ENCODE results near the gene CALML6. TPM values are rescaled to one million over a fixed set of nuclear protein-coding genes. Genes with fewer than 3 reads are reported as not detected.
A peak's percentile ranks its signal among the peaks of the same experiment; 100 is the strongest.

The CALML6 gene
- total and polyA plus RNA-seq, 2 experiments from 2014 or later, result 0.87 TPM; not detected in 1

DNA sequence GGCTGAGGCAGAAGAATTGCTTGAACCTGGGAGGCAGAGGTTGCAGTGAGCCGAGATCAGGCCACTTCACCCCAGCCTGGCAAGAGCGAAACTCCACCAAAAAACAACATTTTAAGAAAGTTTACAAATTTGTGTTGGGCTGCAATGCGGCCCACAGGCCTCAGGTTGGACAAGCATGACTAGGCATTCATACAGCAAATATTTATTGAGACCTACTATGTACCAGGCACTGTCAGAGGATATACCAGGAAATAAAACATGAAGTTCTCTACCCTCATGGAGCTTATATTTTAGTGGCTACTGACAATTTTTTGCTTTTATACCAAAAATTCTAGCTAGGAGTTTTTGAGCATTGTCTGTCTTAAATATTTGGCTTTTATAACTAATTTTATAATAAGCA, 47.9 kb upstream of the CALML6 start:
- Mint-ChIP-seq H3K4me3 (no peak overlapping the region), H3K27ac (no peak overlapping the region), H3K36me3 (ENCODE audit: low read depth) (peaks cover 35% of the 10 kb centered on the region), H3K9me3 (no peaks in the 10 kb centered on the region), H3K27me3 (ENCODE audit: insufficient read depth, low read depth, poor library complexity) (peaks cover 2% of the 10 kb centered on the region), H3K4me1 (peaks cover 11% of the 10 kb centered on the region)
- Histone ChIP-seq H2AFZ (no peak overlapping the region), H3K36me3 (ENCODE audit: insufficient read depth) (no peaks in the 10 kb centered on the region), H3K4me2 (no peak overlapping the region), H3K9me2 (ENCODE audit: insufficient read depth) (no peaks in the 10 kb centered on the region), H3K27me3 (ENCODE audit: insufficient read depth) (no peaks in the 10 kb centered on the region), H4K20me1 (replicated peaks; ENCODE audit: insufficient read depth) (peaks cover 85% of the 10 kb centered on the region), H3K4me1 (ENCODE audit: insufficient read depth) (peaks cover 8% of the 10 kb centered on the region), H3K27ac (ENCODE audit: low read depth) (peak overlapping the region; percentile 90), H3K79me2 (replicated peaks; ENCODE audit: insufficient read depth) (peaks cover 100% of the 10 kb centered on the region), H3K4me3 (no peak overlapping the region), H3F3A (replicated peaks; ENCODE audit: low read depth) (peaks cover 33% of the 10 kb centered on the region; the same call in 1 of the 2 replicates)
- no peak for ATAC-seq
- TF ChIP-seq JUNB (IDR thresholded peaks at IDR 0.05; ENCODE audit: unreplicated experiment) (no peak), ZNF462 (CRISPR knock-in tag; IDR thresholded peaks at IDR 0.05) (no peak), REST (IDR thresholded peaks at IDR 0.05; ENCODE audit: unreplicated experiment) (no peak), ZNF331 (CRISPR knock-in tag; IDR thresholded peaks at IDR 0.05; ENCODE audit: low read depth) (no peak), ETS1 (IDR thresholded peaks at IDR 0.05) (no peak), ZNF114 (CRISPR knock-in tag; IDR thresholded peaks at IDR 0.05) (no peak), POLR2AphosphoS5 (IDR thresholded peaks at IDR 0.05; ENCODE audit: low read depth) (no peak), CREB1 (CRISPR knock-in tag; IDR thresholded peaks at IDR 0.05; ENCODE audit: low read depth) (no peak), NANOG (IDR thresholded peaks at IDR 0.05; ENCODE audit: borderline replicate concordance) (no peak), STAT1 (IDR thresholded peaks at IDR 0.05; ENCODE audit: unreplicated experiment) (no peak), EZH2phosphoT487 (IDR thresholded peaks at IDR 0.05; ENCODE audit: unreplicated experiment) (no peak), EZH2 (IDR thresholded peaks at IDR 0.05; ENCODE audit: low read depth, unreplicated experiment) (no peak)
- TF ChIP-seq, protein P1, sequence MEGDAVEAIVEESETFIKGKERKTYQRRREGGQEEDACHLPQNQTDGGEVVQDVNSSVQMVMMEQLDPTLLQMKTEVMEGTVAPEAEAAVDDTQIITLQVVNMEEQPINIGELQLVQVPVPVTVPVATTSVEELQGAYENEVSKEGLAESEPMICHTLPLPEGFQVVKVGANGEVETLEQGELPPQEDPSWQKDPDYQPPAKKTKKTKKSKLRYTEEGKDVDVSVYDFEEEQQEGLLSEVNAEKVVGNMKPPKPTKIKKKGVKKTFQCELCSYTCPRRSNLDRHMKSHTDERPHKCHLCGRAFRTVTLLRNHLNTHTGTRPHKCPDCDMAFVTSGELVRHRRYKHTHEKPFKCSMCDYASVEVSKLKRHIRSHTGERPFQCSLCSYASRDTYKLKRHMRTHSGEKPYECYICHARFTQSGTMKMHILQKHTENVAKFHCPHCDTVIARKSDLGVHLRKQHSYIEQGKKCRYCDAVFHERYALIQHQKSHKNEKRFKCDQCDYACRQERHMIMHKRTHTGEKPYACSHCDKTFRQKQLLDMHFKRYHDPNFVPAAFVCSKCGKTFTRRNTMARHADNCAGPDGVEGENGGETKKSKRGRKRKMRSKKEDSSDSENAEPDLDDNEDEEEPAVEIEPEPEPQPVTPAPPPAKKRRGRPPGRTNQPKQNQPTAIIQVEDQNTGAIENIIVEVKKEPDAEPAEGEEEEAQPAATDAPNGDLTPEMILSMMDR (conservative IDR thresholded peaks at IDR 0.05; ENCODE audit: low read depth in 2 of 2), result no peak
- DNase-seq (ENCODE audit: low spot score), result no peak

All from GM23338 (cell line).